Panc1 (cell line): Measurements from ENCODE around the gene PUS3.

Source experiments
- CTCF ChIP-seq: fragments of 450-650 bp; IDR thresholded peaks from 2 replicates; pipeline ENCODE4 v1.5.1; 2017; ENCODE audit warnings: mild to moderate bottlenecking
- SIN3A ChIP-seq: IDR thresholded peaks from 2 replicates; pipeline ENCODE4 v1.6.1; 2012; ENCODE audit warnings: low read depth, mild to moderate bottlenecking, low read length, moderate library complexity, borderline replicate concordance; ENCODE audit not compliant: insufficient read depth
- TCF7L2 ChIP-seq: IDR thresholded peaks from 2 replicates; pipeline ENCODE4 v1.6.1; 2011; ENCODE audit warnings: mild to moderate bottlenecking, low read depth, low read length, inconsistent platforms

DNA sequence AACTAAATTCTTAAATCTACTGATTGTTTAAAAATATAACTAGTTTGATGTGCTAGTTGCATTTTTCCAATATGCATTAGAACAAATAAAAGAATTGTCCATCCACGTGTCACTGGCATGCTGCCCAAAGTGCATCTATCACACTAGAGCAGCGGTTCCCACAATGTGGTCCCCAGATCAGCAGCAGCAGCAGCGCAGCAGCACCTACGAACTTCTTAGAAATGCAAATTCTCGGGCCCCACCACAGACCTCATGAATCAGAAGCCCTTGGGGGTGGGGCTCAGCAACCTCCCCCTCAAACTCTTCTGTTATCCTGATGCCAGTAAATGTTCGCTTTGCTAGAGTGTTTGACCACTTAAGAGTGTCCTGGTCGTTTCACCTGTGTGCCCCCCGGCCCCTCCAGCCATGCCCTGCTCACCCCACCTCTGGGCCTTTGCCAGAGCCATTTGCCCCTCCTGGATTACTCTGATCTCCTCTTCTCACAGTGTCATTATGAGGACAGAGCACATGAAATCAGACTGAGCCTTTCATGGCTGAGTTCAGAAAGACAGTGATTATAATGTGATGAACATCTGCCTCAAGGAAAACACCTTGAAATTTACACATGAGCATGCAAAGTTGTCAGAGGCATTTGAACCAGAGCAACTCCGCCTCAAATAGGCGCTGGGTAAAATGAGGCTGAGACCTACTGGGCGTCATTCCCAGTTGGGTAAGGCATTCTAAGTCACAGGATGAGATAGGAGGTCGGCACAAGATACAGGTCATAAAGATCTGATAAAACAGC, 30.2 kb upstream of the PUS3 start:
- TF ChIP-seq CTCF (no peak), TCF7L2 (no peak), SIN3A (no peak)
